SK-N-MC (cell line): Measurements from ENCODE around the gene GABRG3.

Experiments used
- DNase-seq: peaks from one replicate; pipeline ENCODE4 v3.0.0-alpha.2; 2011; ENCODE audit warnings: low read depth, low spot score
- H3K27ac ChIP-seq: fragments of 200-600 bp; sonication (generic); 2 replicates; pipeline ENCODE4 v1.5.1; 2016; ENCODE audit warnings: mixed run types
- H3K36me3 ChIP-seq: fragments of 200-600 bp; sonication (generic); 2 replicates; pipeline ENCODE4 v1.6.1; 2017; ENCODE audit warnings: antibody characterized with exemption, low read length, mixed read lengths; ENCODE audit not compliant: insufficient read depth
- H3K4me3 ChIP-seq: fragments of 200-600 bp; sonication (generic); 2 replicates; pipeline ENCODE4 v1.5.1; 2016
- H3K9ac ChIP-seq: fragments of 200-600 bp; sonication (generic); 2 replicates; pipeline ENCODE4 v1.8.0; 2017; ENCODE audit warnings: mixed run types, mixed read lengths; ENCODE audit not compliant: insufficient read length
- H3K9me3 ChIP-seq: fragments of 200-600 bp; sonication (generic); 2 replicates; pipeline ENCODE4 v1.6.1; 2017; ENCODE audit warnings: low read depth, mild to moderate bottlenecking, antibody characterized with exemption, low read length, moderate library complexity, mixed read lengths
- EZH2 ChIP-seq: fragments of 200-600 bp; sonication (generic); IDR thresholded peaks from one replicate; pipeline ENCODE4 v1.6.1; 2017; ENCODE audit warnings: antibody characterized with exemption
- FOXP2 ChIP-seq: optimal IDR thresholded peaks from 2 replicates; pipeline ENCODE3; 2011; ENCODE audit warnings: mild to moderate bottlenecking, moderate library complexity; ENCODE audit not compliant: insufficient read depth; ENCODE audit errors: extremely low read length, control extremely low read depth
- POLR2AphosphoS5 ChIP-seq: IDR thresholded peaks from 2 replicates; pipeline ENCODE4 v1.6.1; 2012; ENCODE audit warnings: mild to moderate bottlenecking, low read depth, low read length, borderline replicate concordance

GABRG3 gene

DNA sequence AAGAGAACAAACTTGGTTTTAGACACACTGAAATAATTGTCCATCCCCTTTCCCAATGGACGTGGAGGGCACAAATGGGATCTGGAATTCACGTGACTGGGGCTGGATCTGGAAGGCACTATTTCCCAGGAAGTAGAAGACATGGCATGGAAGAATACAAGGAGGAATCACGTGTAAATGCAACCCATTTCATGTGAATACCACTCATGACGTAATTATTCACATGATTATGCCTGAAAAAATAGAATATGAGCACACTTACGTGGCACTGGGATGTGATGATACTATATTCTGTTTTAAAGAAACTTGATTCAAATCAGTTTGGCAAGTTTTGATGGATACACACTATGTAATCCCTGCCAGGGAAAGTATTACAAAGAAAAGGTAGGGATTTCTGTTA, 477.3 kb downstream of the GABRG3 start:
- H3K4me3 ChIP-seq: no peak overlapping the region
- DNase-seq: no peak
- H3K36me3 ChIP-seq: no peaks in the 10 kb centered on the region
- H3K27ac ChIP-seq: no peak overlapping the region
- H3K9me3 ChIP-seq: no peaks in the 10 kb centered on the region
- H3K9ac ChIP-seq: no peak overlapping the region
- TF ChIP-seq EZH2 (no peak), FOXP2 (no peak), POLR2AphosphoS5 (no peak)

DNA sequence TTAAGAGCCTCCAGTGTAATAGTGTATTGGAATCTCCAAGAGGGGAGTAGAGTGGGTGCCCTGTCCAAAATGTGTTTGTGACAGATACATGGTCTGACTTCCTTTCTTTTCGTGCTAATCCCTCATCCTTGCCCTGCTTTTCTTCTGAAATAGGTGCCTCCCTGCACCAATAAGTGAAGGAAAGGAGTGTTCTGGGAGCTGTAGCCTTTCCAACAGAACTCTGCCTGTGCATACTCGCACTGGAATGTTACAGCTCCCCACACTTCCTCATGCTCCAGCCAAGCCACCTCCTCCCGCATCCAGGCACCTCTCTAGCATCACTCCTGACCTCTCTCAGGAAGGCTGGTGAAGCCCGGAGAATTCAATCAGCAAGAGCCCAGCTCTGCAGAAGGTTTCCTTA, 478.0 kb downstream of the GABRG3 start:
- no peak overlapping the region for H3K4me3 ChIP-seq
- H3K9ac ChIP-seq: no peak overlapping the region
- H3K36me3 ChIP-seq: no peaks in the 10 kb centered on the region
- H3K9me3 ChIP-seq: no peaks in the 10 kb centered on the region
- H3K27ac ChIP-seq: no peak overlapping the region
- no peak for TF ChIP-seq EZH2
- TF ChIP-seq POLR2AphosphoS5: no peak
- no peak for TF ChIP-seq FOXP2
- DNase-seq: no peak

DNA sequence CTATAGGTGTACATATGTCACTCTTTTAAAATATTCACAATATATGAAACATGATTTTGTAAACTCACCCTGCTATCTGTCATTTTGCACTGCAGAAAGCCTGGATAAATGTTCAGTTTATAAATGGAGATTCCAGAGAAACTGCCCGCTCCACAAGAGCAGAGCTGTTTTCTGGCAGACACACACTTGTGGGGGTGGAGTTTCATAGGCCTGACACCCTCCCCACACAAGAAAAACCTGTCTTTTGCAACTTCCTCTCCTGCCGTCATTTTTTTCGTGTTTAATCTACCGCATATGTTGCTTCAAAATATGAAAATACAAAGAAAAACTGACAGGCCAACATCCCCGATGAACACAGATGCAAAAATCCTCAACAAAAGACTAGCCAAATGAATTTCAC, 479.0 kb downstream of the GABRG3 start:
- TF ChIP-seq FOXP2: no peak
- no peak for TF ChIP-seq EZH2
- TF ChIP-seq POLR2AphosphoS5: no peak
- H3K9ac ChIP-seq: no peak overlapping the region

DNA sequence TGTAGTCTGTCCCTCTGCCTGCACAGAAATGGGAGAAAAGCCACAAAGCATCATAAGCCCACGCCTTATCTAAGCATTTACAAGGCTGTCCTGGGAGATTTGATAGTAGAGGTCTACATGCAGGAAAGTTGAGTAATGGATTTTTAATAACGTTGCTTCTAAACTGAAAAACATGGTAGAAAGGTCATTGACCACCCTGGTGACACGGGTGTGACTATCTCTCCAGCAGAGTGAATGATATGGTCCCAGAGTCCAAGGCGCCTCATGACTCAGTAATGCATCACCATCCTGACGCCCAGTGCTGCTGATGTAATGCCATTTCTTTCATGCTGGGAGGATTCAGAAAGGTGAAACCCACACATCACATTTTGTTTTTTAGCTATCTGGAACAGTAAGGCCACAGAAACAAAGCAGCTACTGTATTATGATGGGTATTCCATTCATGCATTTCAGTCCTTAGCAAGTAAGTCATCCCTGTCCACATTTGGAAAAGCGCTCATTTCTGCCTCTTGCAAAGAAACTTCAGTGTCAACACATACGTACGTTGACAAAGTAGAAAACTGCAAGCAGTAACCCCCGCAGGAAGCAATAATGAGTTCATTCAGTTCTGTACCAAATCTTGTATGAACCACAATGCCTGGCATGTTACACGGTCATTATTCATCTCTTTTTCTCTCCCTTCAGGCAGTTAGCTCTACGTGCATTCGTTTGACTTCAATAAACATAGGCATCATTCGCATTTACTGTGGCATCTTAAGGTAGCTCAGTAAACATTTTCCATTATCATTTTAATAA, 483.5 kb downstream of the GABRG3 start:
- H3K9ac ChIP-seq: no peak overlapping the region
- DNase-seq: no peak
- no peaks in the 10 kb centered on the region for H3K9me3 ChIP-seq
- TF ChIP-seq FOXP2 (no peak), EZH2 (no peak)
- H3K27ac ChIP-seq: no peak overlapping the region
- no peak overlapping the region for H3K4me3 ChIP-seq
- no peaks in the 10 kb centered on the region for H3K36me3 ChIP-seq

More for the DNA sequence above, 479.0 kb downstream of the GABRG3 start:
- DNase-seq: no peak
- Histone ChIP-seq H3K27ac (no peak overlapping the region), H3K4me3 (no peak overlapping the region), H3K9me3 (no peaks in the 10 kb centered on the region), H3K36me3 (no peaks in the 10 kb centered on the region)

- no peaks in the 10 kb centered on the region for H3K9me3 ChIP-seq
- DNase-seq: no peak
- no peak overlapping the region for H3K4me3 ChIP-seq
- TF ChIP-seq FOXP2: no peak
- TF ChIP-seq EZH2: no peak
- TF ChIP-seq POLR2AphosphoS5: no peak
- no peaks in the 10 kb centered on the region for H3K36me3 ChIP-seq
- no peak overlapping the region for H3K9ac ChIP-seq
- H3K27ac ChIP-seq: no peak overlapping the region
These were observed 485.8 kb downstream of the GABRG3 start for GRCh38 chr15:27456807-27457206.

DNA sequence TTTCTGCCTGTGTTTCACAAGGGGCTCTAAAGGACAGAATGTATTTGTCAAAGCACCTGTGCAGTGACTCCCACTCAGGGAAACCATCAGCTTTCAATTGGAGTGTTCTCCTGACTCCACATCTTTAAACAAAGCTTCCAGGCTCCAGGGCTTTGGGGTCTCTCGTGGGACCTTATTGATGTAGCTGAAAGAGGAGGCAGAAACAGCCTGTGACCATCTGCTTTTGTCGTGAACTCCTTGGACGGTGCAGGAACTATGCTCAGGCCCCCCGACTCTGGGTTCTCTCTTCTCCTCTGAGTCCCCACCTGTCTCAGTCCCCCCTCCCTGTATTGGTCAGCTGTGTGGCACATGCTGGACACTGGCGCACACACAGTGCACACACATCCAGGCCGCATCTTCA, 486.8 kb downstream of the GABRG3 start:
- no peak for DNase-seq
- no peak overlapping the region for H3K27ac ChIP-seq
- TF ChIP-seq EZH2 (no peak), FOXP2 (no peak), POLR2AphosphoS5 (no peak)
- H3K4me3 ChIP-seq: no peak overlapping the region
- H3K9me3 ChIP-seq: no peaks in the 10 kb centered on the region
- H3K36me3 ChIP-seq: no peaks in the 10 kb centered on the region
- no peak overlapping the region for H3K9ac ChIP-seq

- Histone ChIP-seq H3K36me3 (no peaks in the 10 kb centered on the region), H3K4me3 (no peak overlapping the region), H3K9ac (no peak overlapping the region), H3K27ac (no peak overlapping the region), H3K9me3 (no peaks in the 10 kb centered on the region)
- DNase-seq: no peak
- TF ChIP-seq EZH2: no peak
- no peak for TF ChIP-seq POLR2AphosphoS5
- no peak for TF ChIP-seq FOXP2
These were observed 487.5 kb downstream of the GABRG3 start for GRCh38 chr15:27458345-27459084.

DNA sequence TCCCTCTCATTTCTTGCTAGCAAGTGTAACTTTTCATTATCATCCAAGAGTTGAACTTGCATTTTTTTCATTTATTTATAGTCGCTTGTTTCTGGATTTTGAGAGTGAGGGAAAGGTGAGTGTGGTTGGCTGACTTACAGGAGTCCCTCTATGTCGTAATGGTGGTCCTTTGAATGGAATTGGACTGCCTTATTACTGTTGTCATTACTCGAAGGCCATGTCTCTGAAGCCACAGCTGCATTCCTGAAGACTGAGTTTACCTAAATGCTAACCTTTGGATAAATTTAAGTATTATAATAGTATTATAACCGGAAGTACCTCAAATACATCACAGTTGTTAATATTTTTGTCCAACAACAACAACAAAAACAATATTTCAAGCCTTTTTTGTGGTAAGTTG, 488.9 kb downstream of the GABRG3 start:
- Histone ChIP-seq H3K9ac (no peak overlapping the region), H3K4me3 (no peak overlapping the region), H3K9me3 (no peaks in the 10 kb centered on the region), H3K27ac (no peak overlapping the region), H3K36me3 (no peaks in the 10 kb centered on the region)
- no peak for DNase-seq
- TF ChIP-seq FOXP2 (no peak), POLR2AphosphoS5 (no peak), EZH2 (no peak)

- Histone ChIP-seq H3K36me3 (no peaks in the 10 kb centered on the region), H3K9me3 (no peaks in the 10 kb centered on the region), H3K27ac (no peak overlapping the region), H3K4me3 (no peak overlapping the region), H3K9ac (no peak overlapping the region)
- no peak for DNase-seq
- TF ChIP-seq FOXP2 (no peak), POLR2AphosphoS5 (no peak), EZH2 (no peak)
These were observed 490.2 kb downstream of the GABRG3 start for GRCh38 chr15:27461181-27461580.
